ENCODE results near the gene SRSF10. TPM values are rescaled to one million over a fixed set of nuclear protein-coding genes. Genes with fewer than 3 reads are reported as not detected.

SRSF10 gene
- total and polyA plus RNA-seq, 2 of the 8 experiments (the other 6 are each of a cell fraction or from before 2014, with no cell fraction given): 155 to 194 TPM

- Histone ChIP-seq H3K18ac (ENCODE audit: extremely low read depth, low read length) (no peak overlapping the region), H2BK5ac (ENCODE audit: low read depth, low read length) (no peak overlapping the region), H3K9me3 (ENCODE audit: insufficient read depth in 2 of 2, low read depth in 1 of 2, low read length in 1 of 2) (no peaks in the 10 kb centered on the region), H4K20me1 (replicated peaks in 1 of 2; ENCODE audit: control insufficient read depth in 1 of 2, insufficient read depth in 2 of 2, low read length in 2 of 2) (no peaks in the 10 kb centered on the region), H3K9ac (replicated peaks in 1 of 4; ENCODE audit: extremely low read depth in 1 of 4, low read depth in 3 of 4, low read length in 3 of 4) (no peak overlapping the region), H3K14ac (ENCODE audit: insufficient read length) (no peak overlapping the region), H2BK20ac (ENCODE audit: low read length) (no peak overlapping the region), H2BK120ac (replicated peaks; ENCODE audit: low read depth, low read length) (no peak overlapping the region), H4K91ac (replicated peaks; ENCODE audit: insufficient read length, low read length) (no peak overlapping the region), H3K4me1 (replicated peaks in 1 of 4; ENCODE audit: control insufficient read depth in 3 of 4, insufficient read depth in 4 of 4, low read length in 3 of 4) (peaks cover 4 to 5% (median 4%) of the 10 kb centered on the region in 4 experiments), H3K4ac (replicated peaks; ENCODE audit: insufficient read length, low read depth, low read length) (no peak overlapping the region), H3K56ac (replicated peaks; ENCODE audit: insufficient read length, low read depth, low read length) (no peak overlapping the region), H3K23me2 (ENCODE audit: low read depth, low read length) (peaks cover 4% of the 10 kb centered on the region), H2BK12ac (ENCODE audit: low read depth, low read length) (no peak overlapping the region), H3K27ac (ENCODE audit: low read depth, low read length) (no peak overlapping the region), H3K36me3 (ENCODE audit: control insufficient read depth in 2 of 4, insufficient read depth in 4 of 4, low read length in 3 of 4) (no peaks in the 10 kb centered on the region), H3K27me3 (replicated peaks in 1 of 4; ENCODE audit: control insufficient read depth in 3 of 4, extremely low read depth in 1 of 4, insufficient read depth in 3 of 4, low read length in 3 of 4) (no peaks in the 10 kb centered on the region), H3K4me2 (ENCODE audit: insufficient read depth in 1 of 2, low read depth in 2 of 2, low read length in 2 of 2) (no peak overlapping the region), H2AFZ (ENCODE audit: low read length) (no peak overlapping the region), H2AK5ac (ENCODE audit: low read depth, low read length) (no peak overlapping the region), H3K79me2 (ENCODE audit: control insufficient read depth in 1 of 2, insufficient read depth in 2 of 2, low read length in 2 of 2) (peaks cover 4 to 5% of the 10 kb centered on the region in 2 experiments), H3K23ac (ENCODE audit: insufficient read length) (no peak overlapping the region), H2BK15ac (ENCODE audit: low read length) (no peak overlapping the region), H3K4me3 (ENCODE audit: extremely low read depth in 1 of 4, insufficient read depth in 2 of 4, low read depth in 3 of 4, low read length in 4 of 4) (no peak overlapping the region), H3K79me1 (ENCODE audit: low read depth, low read length) (no peaks in the 10 kb centered on the region), H4K5ac (ENCODE audit: insufficient read length, low read depth, low read length) (no peak overlapping the region), H4K8ac (ENCODE audit: extremely low read depth, insufficient read depth, low read length) (no peak overlapping the region)
- ChIA-PET POLR2A (ENCODE audit: partially characterized antibody) (interaction anchor here (1.0 to 12.7 kb wide), 3 partner anchors 9 to 23 kb away, joined by 3 to 267 read pairs (median 5); partner anchors contain the start of gene PNRC2), CTCF (ENCODE audit: partially characterized antibody) (no interaction called here)
- no peak for FAIRE-seq
- DNase-seq (ENCODE audit: low read depth in 1 of 2, low spot score in 2 of 2): no peak
- 95% methylated on average over 5 of the region's 5 CpGs; no CpG with 5 or more reads in 1 of the 2 experiments for WGBS, 2 experiments (ENCODE audit: extremely low coverage in 1 of 2, insufficient coverage in 1 of 2, insufficient read length in 1 of 2, insufficient replicate concordance in 2 of 2, low coverage in 1 of 2, low lambda C conversion rate in 2 of 2, missing lambda C conversion rate in 1 of 2)
- TF ChIP-seq RBBP5 (IDR thresholded peaks at IDR 0.05; ENCODE audit: borderline replicate concordance, low read depth, low read length): no peak
- no peak for TF ChIP-seq TEAD4 (IDR thresholded peaks at IDR 0.05; ENCODE audit: low read depth, low read length)
- no peak for TF ChIP-seq MAX (IDR thresholded peaks at IDR 0.05)
- no peak for TF ChIP-seq RXRA (IDR thresholded peaks at IDR 0.05; ENCODE audit: insufficient read depth, low read depth, low read length)
- no peak for TF ChIP-seq FOSL1 (IDR thresholded peaks at IDR 0.05; ENCODE audit: insufficient read depth, low read depth, low read length)
- no peak for TF ChIP-seq CTBP2 (IDR thresholded peaks at IDR 0.05; ENCODE audit: borderline replicate concordance, insufficient read depth, insufficient read length, low read length)
- no peak for TF ChIP-seq RAD21 (IDR thresholded peaks at IDR 0.05 in 1 of 2, conservative IDR thresholded peaks at IDR 0.05 in 1 of 2; ENCODE audit: low read depth in 2 of 2, low read length in 2 of 2)
- no peak for TF ChIP-seq SAP30 (IDR thresholded peaks at IDR 0.05; ENCODE audit: insufficient read depth, insufficient replicate concordance, low read length)
- no peak for TF ChIP-seq HDAC2 (IDR thresholded peaks at IDR 0.05; ENCODE audit: borderline replicate concordance in 1 of 2, low read depth in 2 of 2, low read length in 2 of 2)
- no peak for TF ChIP-seq CHD2 (IDR thresholded peaks at IDR 0.05; ENCODE audit: low read length)
- no peak for TF ChIP-seq SIN3A (conservative IDR thresholded peaks at IDR 0.05 in 1 of 2, IDR thresholded peaks at IDR 0.05 in 1 of 2; ENCODE audit: low read depth in 1 of 2, low read length in 2 of 2)
These were observed 4.5 kb upstream of the SRSF10 start for GRCh38 chr1:23984417-23985186.

Data from H1 (cell line).